GM12878 (cell line): ENCODE measurements around the gene EDNRA. TPM values are rescaled to one million over a fixed set of nuclear protein-coding genes. Genes with fewer than 3 reads are reported as not detected.

Experiments
- ATAC-seq: fragments of 200-7000 bp; cut with Tn5 transposase; 3 replicates; pipeline ENCODE4 v1.9.1; 2020; ENCODE audit warnings: mild to moderate bottlenecking, moderate library complexity
- BruUV-seq: library from RNA; stranded (reverse); fragments of 400-500 nt; replicated peaks from 2 replicates; lab custom pipeline; 2021; lab: Mats Ljungman, UMichigan
- CTCF ChIA-PET: fragments of 300-600 bp; sonication (Branson Sonifier 250); formaldehyde crosslinking; extraction: SDS; loops from one replicate; lab custom pipeline; 2021; ENCODE audit warnings: inconsistent platforms; lab: Yijun Ruan, JAX
- POLR2A ChIA-PET: fragments of 350-600 bp; formaldehyde crosslinking; extraction: SDS; loops from one replicate; lab custom pipeline; 2021; ENCODE audit warnings: inconsistent platforms; lab: Charles Lee
- RAD21 ChIA-PET: fragments of 300-600 bp; sonication (Branson Sonifier 250); formaldehyde crosslinking; loops from one replicate; lab custom pipeline; 2023; ENCODE audit warnings: antibody characterized with exemption; ENCODE audit not compliant: unreplicated experiment; lab: Charles Lee
- SMC1A ChIA-PET: fragments of 300-600 bp; sonication (Branson Sonifier 250); formaldehyde crosslinking; loops from one replicate; lab custom pipeline; 2023; ENCODE audit not compliant: unreplicated experiment, uncharacterized antibody; lab: Charles Lee
- DNase-seq: peaks from one replicate; pipeline ENCODE4 v3.0.0-alpha.2; 2011; ENCODE audit warnings: low read depth, low spot score
- FAIRE-seq: peaks from 3 replicates; lab custom pipeline; 2011; peaks lifted over from hg19 to GRCh38; lab: Jason Lieb, UNC
- H2AFZ ChIP-seq: 2 replicates; pipeline ENCODE4 v1.6.0; 2011; ENCODE audit warnings: low read depth, low read length, control low read depth; ENCODE audit not compliant: control insufficient read depth
- H3K27ac ChIP-seq: 2 replicates; pipeline ENCODE4 v1.5.1; 2011; ENCODE audit warnings: control low read depth; ENCODE audit not compliant: control insufficient read depth, insufficient read depth
- H3K27me3 ChIP-seq, 2 experiments: replicated peaks in 1 of 2; 2 replicates each; pipeline versions ENCODE4 v1.6.0 to v1.6.1; 2011; ENCODE audit warnings: low read length in 1 of 2; ENCODE audit not compliant: control insufficient read depth in 2 of 2, insufficient read depth in 2 of 2
- H3K36me3 ChIP-seq, 2 experiments: 2 replicates each; pipeline ENCODE4 v1.5.1; 2011; ENCODE audit warnings: low read length in 1 of 2; ENCODE audit not compliant: control insufficient read depth in 2 of 2, insufficient read depth in 2 of 2
- H3K4me1 ChIP-seq: 2 replicates; pipeline ENCODE4 v1.6.1; 2011; ENCODE audit warnings: mild to moderate bottlenecking, low read length, moderate library complexity, mixed read lengths; ENCODE audit not compliant: control insufficient read depth, insufficient read depth
- H3K4me2 ChIP-seq: 2 replicates; pipeline ENCODE4 v1.6.0; 2011; ENCODE audit warnings: control low read depth; ENCODE audit not compliant: control insufficient read depth, insufficient read depth
- H3K4me3 ChIP-seq: fragments of 200-600 bp; sonication (generic); 2 replicates; pipeline ENCODE4 v1.5.1; 2016
- H3K79me2 ChIP-seq: 2 replicates; pipeline ENCODE4 v1.6.0; 2011; ENCODE audit warnings: low read length; ENCODE audit not compliant: control insufficient read depth, insufficient read depth
- H3K9ac ChIP-seq: 2 replicates; pipeline ENCODE4 v1.8.0; 2011; ENCODE audit warnings: low read length, control low read depth, mixed read lengths; ENCODE audit not compliant: control insufficient read depth, insufficient read depth
- H3K9me3 ChIP-seq: replicated peaks from 3 replicates; pipeline ENCODE4 v1.5.1; 2011; ENCODE audit warnings: mild to moderate bottlenecking, low read length; ENCODE audit not compliant: control insufficient read depth, insufficient read depth
- H4K20me1 ChIP-seq: 2 replicates; pipeline ENCODE4 v1.6.0; 2011; ENCODE audit not compliant: control insufficient read depth, insufficient read depth
- CBX3 ChIP-seq: fragments of 200-600 bp; sonication (generic); IDR thresholded peaks from 2 replicates; pipeline ENCODE4 v1.6.1; 2016; ENCODE audit warnings: low read depth, borderline replicate concordance
- DPF2 ChIP-seq: fragments of 450-650 bp; IDR thresholded peaks from 2 replicates; pipeline ENCODE4 v1.6.1; 2017; ENCODE audit warnings: mild to moderate bottlenecking
- EED ChIP-seq: sonication (generic); IDR thresholded peaks from 2 replicates; pipeline ENCODE4 v1.6.1; 2016; ENCODE audit warnings: antibody characterized with exemption, low read depth
- MEF2B ChIP-seq: fragments of 450-650 bp; IDR thresholded peaks from 2 replicates; pipeline ENCODE4 v1.6.1; 2018; ENCODE audit warnings: mild to moderate bottlenecking, moderate library complexity; ENCODE audit not compliant: partially characterized antibody, poor library complexity, severe bottlenecking
- NFIC ChIP-seq: IDR thresholded peaks from 2 replicates; pipeline ENCODE4 v1.6.1; 2012; ENCODE audit warnings: low read depth, mild to moderate bottlenecking, inconsistent platforms, low read length, moderate library complexity
- PAX8 ChIP-seq: fragments of 450-650 bp; IDR thresholded peaks from 2 replicates; pipeline ENCODE4 v1.6.1; 2017; ENCODE audit warnings: mild to moderate bottlenecking, moderate library complexity
- PML ChIP-seq: IDR thresholded peaks from 2 replicates; pipeline ENCODE4 v1.6.1; 2012; ENCODE audit warnings: low read length, inconsistent platforms
- RUNX3 ChIP-seq: IDR thresholded peaks from 2 replicates; pipeline ENCODE4 v1.6.1; 2012; ENCODE audit warnings: low read length, inconsistent platforms
- YBX1 ChIP-seq: fragments of 450-650 bp; IDR thresholded peaks from 2 replicates; pipeline ENCODE4 v1.6.1; 2016; ENCODE audit warnings: antibody characterized with exemption
- WGBS: methylation state at CpG from one replicate; pipeline ENCODE4 v1.1.6; 2016; ENCODE audit warnings: low lambda C conversion rate; ENCODE audit not compliant: insufficient replicate concordance, insufficient coverage; ENCODE audit errors: missing lambda C conversion rate; 5-methylcytosine and 5-hydroxymethylcytosine counted together
- in situ Hi-C: fragments of 300-500 bp; cut with MboI; formaldehyde crosslinking; loops from 9 replicates; pipeline ENCODE4 v1.14.3; 2018; ENCODE audit warnings: mixed read lengths
- intact Hi-C: fragments of 100-400 bp; cut with micrococcal nuclease; formaldehyde crosslinking; loops from one replicate; pipeline ENCODE4 v1.14.2; 2022; ENCODE audit not compliant: unreplicated experiment
- polyA plus RNA-seq, 11 experiments: library from polyadenylated mRNA; depleted of rRNA in 4 of 11; unstranded in 6 of 11; stranded (reverse) in 5 of 11; fragments of >200 nt; fragmentation: Nextera tagmentation in 4 of 11; fragmentation: Illumina TruSeq in 1 of 11; extraction: Ambion mirVana in 4 of 11; extraction: Trizol in 1 of 11; gene quantifications; 1 replicate in 1 of 11; 2 replicates in 10 of 11; pipeline versions ENCODE4 v1.2.1 to v1.2.3, GENCODE V29; 2011 to 2016; ENCODE audit warnings: inconsistent platforms in 2 of 11, missing spikeins in 2 of 11, low read depth in 1 of 11
- total RNA-seq, 4 experiments: library from RNA; depleted of rRNA in 3 of 4; stranded (reverse); fragments of >200 nt in 3 of 4; fragmentation: Illumina TruSeq in 1 of 4; extraction: Trizol in 1 of 4; gene quantifications; 2 replicates each; pipeline versions ENCODE4 v1.2.1 to v1.2.3, GENCODE V29; 2013 to 2021

Gene EDNRA
- total and polyA plus RNA-seq, 10 of the 15 experiments (the other 5 are each of a cell fraction or from before 2014, with no cell fraction given): 0.01 to 0.32 (median 0.13) TPM

DNA sequence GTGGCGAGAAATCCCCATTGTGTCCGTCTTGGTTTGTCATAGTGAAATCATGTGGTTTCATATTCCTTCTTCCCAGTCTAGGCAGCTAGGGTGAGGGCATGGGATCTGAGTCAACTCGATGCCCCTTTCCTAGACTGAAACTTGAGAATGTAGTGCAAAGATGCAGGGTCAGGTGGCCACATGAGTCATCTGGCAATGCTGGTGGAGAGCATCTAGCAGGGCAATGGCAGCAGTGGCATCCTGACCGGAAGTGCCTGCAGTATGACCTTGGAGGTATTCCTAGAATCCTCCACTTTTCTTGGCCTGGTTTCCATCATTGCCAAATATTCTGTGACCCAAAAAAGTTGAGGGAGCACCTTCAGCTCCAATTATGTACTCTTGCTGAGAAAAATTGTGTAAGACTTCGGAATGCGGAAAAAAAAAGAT, 97.2 kb downstream of the EDNRA start:
- ATAC-seq (no peak), DNase-seq (no peak), FAIRE-seq (no peak)
- WGBS: 30% methylated on average over 6 of the region's 6 CpGs
- intact Hi-C loops (no loop called here), in situ Hi-C loops (no loop called here)
- no peaks in the 10 kb centered on the region for H3K9me3 ChIP-seq
- H3K27me3 ChIP-seq: no peaks in the 10 kb centered on the region
- TF ChIP-seq DPF2 (no peak), RUNX3 (peak; percentile 60), NFIC (peak; percentile 25; the same call in 1 of the 2 replicates), EED (peak; percentile 82)
- no peak overlapping the region for H3K27ac ChIP-seq
- CTCF ChIA-PET: no interaction called here
- RAD21 ChIA-PET: no interaction called here
- H3K4me3 ChIP-seq: no peak overlapping the region
- H3K4me1 ChIP-seq: no peaks in the 10 kb centered on the region; the same call in 1 of the 2 replicates
- no peaks in the 10 kb centered on the region for H3K79me2 ChIP-seq
- BruUV-seq: no TSS peak
- SMC1A ChIA-PET: interaction anchor here (1.4 kb wide), 1 partner anchor 13 kb away, joined by 3 read pairs; no protein-coding TSS in a partner anchor
- POLR2A ChIA-PET: no interaction called here
- H4K20me1 ChIP-seq: no peaks in the 10 kb centered on the region
- no peaks in the 10 kb centered on the region for H3K36me3 ChIP-seq
- H3K9ac ChIP-seq: no peak overlapping the region
- no peak overlapping the region for H2AFZ ChIP-seq
- no peak overlapping the region for H3K4me2 ChIP-seq

DNA sequence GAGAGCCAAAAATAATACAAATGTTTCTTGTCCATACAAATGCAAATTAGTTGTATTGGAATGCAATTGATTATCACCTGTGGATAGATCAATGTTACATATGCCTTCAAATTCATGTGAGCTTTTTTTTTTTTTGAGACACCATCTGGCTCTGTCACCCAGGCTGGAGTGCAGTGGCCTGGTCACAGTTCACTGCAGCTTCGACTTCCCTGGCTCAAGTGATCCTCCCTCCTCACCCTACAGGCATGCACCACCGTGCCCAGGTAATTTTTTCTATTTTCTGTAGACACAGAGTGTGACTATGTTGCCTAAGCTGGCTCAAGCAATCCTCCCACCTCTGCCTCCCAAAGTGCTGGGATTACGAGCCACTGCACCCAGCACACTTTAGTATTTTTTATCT, 97.7 kb downstream of the EDNRA start:
- no peak for DNase-seq
- Histone ChIP-seq H3K4me3 (no peak overlapping the region), H3K4me2 (no peak overlapping the region), H3K9me3 (no peaks in the 10 kb centered on the region), H3K9ac (no peak overlapping the region), H3K4me1 (no peaks in the 10 kb centered on the region; the same call in 1 of the 2 replicates), H4K20me1 (no peaks in the 10 kb centered on the region), H3K27ac (no peak overlapping the region), H3K36me3 (no peaks in the 10 kb centered on the region), H2AFZ (no peak overlapping the region), H3K79me2 (no peaks in the 10 kb centered on the region), H3K27me3 (no peaks in the 10 kb centered on the region)
- WGBS: 28% methylated on average over 3 of the region's 3 CpGs
- intact Hi-C loops (no loop called here), in situ Hi-C loops (no loop called here)
- BruUV-seq: no TSS peak
- TF ChIP-seq CBX3: no peak
- TF ChIP-seq MEF2B: no peak
- TF ChIP-seq PAX8: no peak
- no peak for TF ChIP-seq YBX1
- no peak for TF ChIP-seq PML
- ChIA-PET RAD21 (no interaction called here), SMC1A (interaction anchor here (1.4 kb wide), 1 partner anchor 13 kb away, joined by 3 read pairs; no protein-coding TSS in a partner anchor), POLR2A (no interaction called here), CTCF (interaction anchor here (2.4 kb wide), 1 partner anchor 11 kb away, joined by 10 read pairs; no protein-coding TSS in a partner anchor)
- no peak for FAIRE-seq
- ATAC-seq: no peak
